ELR (cell line): ENCODE results near the gene TNFAIP8.

ENCODE experiments used
- DNase-seq: peaks from one replicate; pipeline ENCODE4 v3.0.0-alpha.2; 2015; ENCODE audit warnings: low read depth

The TNFAIP8 gene

DNA sequence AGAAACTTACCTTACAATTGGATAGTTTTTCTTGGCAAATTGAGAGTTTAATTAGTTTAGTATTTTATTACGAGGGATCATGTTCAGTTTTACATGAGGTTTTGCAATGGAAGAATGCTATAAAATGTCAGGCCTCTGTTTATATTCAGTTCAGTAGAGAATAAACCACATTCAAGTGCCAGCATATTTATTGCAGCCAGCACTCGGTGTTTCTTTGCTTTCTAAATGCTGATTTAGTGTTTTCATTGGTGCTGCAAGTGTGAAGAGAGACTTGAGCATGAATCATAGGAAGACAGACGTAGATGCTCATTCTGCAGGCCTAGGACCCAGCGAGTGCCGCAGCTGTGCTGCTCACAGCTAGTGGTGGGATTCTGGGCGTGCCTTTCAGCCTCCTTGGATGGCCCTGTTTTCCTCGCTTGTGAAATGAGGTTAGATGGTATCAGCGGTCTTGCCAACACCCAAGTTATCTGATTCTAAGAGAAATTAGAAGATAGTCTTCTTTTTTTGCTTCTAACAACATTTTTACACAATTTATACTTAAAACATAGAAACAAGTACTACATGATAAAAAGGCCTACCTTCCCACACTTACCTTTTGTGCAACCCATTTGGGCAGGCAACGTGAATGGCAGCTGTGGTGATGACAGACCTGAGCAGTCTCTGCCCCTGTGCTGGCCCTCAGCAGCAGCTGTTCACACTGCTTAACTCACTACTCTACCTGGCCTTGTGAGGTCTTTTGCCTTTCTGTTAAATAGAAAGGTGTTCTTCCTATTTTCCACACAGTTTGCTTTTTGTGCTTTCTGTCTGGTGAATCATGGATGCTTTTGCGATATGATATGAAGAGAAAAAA, 26.8 kb upstream of the TNFAIP8 start:
- peak; percentile 77 for DNase-seq

DNA sequence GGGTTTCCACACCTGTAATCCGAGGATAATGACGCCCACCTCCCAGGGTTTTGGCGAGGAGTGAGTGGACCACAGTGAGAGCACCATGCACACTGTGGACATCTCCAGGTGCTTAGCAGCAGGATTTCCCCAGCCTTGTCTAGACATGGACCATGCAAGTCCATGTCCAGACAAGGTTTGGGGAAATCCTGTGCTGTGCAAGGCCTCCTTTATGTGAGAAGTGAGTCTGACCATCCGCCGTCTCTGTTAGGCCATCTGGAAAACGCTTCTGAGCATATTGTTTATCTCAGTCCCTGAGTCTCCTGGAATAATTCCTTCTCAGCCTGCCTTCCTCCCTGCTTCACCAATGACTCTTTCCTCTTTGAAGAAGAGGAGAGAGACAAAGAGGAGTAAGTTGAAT, 26.2 kb upstream of the TNFAIP8 start:
- DNase-seq = no peak

DNA sequence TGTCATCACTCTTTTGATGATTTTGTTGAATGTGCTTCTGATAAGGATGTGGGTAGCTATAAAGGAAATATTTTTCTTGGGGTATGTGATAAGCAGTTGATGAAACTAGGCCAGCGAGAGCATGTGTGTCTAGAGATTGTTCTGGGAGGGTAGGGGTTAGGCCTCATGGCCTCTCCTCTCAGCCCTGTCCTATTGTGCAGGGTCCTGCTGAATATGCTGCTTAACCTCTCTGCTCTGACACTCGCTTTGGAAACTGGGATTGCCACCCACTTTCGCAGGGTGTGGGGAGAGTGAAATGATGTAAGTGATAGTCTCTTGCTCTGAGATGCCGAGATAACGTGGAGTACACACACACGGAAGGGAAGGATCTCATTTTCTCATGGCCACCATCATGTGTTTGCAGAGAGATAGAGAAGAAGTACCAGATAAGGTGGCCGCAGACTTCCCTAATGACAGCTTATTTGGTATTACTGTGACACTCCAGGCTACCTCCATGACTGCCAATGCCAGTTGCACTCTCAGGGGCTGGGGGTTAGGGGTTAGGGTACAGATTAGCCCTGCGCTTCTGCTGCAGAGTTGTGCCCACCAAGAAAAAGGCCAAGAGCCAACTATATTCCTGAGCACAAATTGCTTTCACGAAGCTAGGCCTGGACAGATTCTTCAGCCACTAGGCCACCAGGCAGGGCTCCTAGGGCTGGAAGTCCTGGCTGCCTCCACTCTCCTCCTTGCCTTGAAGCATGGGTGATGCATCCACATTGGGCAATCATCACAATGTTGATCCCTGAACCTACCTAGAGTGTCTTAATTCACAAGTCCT, 25.2 kb upstream of the TNFAIP8 start:
- DNase-seq = no peak

DNA sequence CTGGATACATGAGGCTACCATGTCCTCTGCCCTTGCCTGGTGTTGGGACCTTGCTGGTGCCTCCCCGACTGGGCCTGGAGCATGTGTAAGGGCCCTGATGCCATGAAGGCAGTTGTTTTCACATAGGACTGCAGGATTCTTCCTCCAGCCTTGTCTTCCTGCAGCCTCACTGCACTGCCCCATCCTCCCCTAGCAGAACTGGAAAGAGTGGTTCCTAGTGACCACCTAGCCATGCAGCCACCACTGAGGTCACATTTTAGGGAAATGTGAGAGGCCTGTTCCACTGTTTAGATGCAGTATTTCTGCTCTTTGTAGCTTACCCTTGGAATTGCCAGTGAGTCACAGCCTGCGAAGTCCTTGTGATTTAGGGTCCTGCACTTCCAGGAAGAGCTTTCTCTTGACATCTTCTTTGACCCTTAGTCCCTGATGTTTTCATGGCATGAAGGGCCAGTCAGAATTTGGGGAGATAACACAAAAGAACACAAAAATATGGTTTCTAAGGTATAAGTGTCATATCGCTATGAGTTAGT, 24.2 kb upstream of the TNFAIP8 start:
- DNase-seq = no peak

DNA sequence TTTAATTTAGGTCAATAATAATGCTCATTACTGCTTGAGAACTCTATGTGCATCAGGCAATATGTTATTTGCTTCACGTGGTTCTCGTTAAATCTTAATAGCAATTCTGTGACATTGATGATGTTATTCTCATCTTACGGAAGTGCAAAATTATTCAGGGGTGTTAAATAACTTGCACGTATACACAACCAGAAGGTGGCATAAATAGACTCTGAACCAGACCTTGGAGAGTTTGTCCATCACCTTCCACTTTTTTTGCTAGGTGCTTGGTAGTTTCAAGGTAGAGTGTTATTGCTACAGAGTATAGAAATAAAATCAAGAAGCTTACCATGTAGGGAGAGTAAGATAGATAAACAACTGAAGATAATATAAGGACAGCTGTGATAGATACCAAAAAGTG, 23.6 kb upstream of the TNFAIP8 start:
- no peak for DNase-seq

DNA sequence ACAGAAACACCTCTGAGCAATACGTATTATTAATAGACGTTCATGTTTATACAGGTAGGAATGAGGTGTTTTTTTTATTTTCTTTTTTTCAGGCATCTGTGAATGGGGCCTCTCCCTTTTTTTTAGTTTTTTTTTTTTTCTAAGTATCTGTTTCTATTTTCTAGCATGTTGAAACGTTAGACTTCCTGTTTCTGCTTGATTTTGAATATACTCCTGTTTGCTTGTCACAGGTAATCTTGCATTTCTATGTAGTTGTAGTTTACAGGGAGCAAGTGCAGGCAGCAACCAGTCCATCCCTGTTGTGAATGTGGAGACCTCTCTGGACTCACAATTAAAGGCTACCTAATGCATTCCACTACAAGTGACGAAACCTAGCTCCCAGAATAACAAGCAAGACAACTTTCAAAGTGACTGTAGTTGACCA, 22.8 kb upstream of the TNFAIP8 start:
- no peak for DNase-seq

DNA sequence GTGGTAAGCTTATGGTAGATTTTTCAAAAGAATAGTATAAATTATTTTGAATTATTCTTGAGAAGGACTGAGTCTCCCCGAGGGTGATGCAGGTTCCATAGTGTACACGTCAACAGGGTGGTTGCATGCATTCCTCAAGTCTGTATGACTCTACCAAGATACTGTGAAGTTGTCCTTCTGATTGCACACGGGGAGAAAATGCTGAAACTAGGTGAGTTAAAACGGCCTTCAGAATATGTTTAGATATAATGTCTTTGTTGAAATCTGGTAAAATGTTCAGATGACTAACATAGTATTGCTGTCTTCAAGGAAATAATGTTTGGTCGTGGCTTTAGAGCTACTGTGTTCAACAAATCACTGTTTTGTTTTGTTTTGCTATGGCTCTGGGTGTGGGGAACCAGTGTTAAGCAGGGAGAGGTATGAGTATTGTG, 22.4 kb upstream of the TNFAIP8 start:
- no peak for DNase-seq

DNA sequence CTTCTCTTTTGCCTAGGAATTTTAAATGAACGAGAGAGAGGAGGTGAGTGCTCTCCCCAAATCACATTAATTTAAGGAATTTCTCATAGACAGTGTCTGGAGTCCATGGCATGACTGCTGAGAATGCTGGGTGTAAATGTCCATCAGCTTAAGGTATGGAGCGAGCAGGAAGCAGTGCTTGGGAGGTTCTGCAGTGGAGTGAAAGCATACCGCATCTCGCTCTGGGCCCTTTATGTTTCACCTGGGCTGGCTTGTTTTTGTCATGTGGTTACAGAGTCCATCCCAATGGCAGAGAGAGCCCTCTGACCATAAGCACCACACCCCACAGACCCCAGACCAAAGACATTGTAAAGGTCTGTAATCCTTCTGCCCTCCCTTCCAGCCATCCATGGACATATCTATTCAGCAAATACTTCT, 20.6 kb upstream of the TNFAIP8 start:
- no peak for DNase-seq

DNA sequence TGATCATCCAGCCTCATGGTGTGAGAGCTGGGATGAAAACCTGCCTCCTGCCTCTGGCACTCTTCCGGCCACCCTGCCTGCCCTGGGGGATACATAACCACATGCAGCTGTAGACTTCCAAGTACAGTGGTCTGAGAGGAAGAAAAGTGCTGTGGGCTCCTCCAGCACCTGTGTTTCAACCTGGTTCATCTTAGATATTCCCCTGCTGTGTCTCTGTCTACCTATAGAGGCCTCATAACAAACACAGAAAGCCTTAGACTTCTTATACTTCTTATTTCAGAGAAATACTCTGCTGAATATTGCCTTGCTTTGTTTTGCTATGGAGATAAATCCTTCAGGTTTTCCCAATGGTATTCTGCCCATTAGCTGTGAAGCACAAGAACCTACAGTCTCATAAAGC, 19.6 kb upstream of the TNFAIP8 start:
- no peak for DNase-seq

DNA sequence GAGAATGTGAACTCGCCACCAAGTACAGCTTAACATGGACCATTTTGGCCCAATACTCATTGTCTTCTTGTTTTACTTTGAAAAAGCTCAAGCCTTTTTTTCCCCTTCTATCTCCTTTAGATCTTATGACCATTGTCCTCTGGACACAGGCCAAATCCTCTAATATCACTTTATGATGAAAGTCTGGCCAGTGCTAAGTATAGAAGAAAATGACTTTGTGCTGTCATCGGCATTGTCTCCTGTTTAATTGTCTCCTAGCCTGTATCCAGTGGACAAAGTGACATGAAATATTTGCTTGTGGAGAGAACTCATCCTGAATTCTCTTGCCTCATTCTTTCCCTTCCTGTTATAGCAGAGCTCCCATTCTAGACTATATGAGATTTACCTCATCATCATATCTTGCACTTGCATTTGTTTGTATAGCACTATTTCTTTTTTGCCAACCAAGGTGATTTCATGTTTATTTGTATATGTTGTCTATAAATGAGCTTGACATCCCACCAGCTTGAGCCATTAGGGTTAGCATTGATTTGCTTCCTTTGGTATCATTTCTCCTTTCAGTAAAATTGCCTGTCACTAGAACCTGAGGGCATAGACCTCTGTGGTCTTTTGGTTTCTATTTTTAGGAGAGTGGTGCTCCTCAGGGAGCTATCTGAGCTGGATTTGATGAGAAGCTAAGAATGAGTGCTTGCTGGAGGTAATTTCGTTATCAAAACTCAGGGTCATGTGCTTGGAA, 18.8 kb upstream of the TNFAIP8 start:
- DNase-seq = no peak

DNA sequence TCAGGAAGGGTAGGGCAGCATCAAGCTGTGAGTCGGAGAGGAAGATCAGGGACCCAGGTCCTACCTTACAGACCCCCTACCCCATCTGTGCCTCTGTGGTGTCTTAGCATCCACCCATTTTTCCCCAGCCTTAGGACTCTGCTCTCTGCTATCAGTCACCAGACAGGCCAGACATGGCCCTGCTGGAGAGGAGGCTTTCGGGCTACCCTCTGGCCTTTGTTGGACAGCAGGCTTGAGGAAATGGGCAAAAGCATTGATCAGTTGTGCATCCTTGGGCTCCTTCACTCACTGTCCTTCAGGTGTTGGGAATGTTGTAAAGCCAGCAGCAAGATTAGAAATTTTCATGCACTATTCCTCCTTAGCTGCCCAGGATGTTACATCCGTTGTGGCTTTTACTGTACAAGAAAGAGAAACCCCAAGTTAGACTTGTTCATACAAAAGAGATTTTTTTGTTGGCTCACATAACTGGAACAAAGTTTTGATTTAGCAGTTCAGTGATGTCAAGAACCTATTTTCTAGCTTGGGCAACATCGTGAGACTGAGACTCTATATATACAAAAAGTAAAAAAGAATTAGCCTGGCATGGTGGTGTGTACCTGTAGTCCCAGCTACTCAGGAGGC, 17.4 kb upstream of the TNFAIP8 start:
- DNase-seq = no peak

DNA sequence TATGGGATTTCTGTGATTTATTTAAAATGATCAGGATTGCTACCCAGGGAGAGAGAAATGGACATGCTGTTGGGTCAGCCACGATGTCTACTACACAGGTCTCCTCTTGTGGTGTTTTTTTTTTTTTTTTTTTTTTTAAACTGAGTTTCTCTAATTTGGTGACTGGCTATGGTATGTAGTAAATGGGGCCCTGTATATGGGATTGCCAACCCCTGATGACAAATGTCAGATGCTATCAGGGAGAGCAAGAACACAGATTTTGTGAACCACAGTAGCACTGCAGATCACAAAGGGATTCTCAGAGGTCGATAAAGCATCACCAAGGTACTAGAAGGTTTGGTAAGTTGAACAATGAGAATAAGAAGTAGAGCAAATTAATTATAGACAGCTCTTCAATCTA, 16.5 kb upstream of the TNFAIP8 start:
- DNase-seq = no peak

DNA sequence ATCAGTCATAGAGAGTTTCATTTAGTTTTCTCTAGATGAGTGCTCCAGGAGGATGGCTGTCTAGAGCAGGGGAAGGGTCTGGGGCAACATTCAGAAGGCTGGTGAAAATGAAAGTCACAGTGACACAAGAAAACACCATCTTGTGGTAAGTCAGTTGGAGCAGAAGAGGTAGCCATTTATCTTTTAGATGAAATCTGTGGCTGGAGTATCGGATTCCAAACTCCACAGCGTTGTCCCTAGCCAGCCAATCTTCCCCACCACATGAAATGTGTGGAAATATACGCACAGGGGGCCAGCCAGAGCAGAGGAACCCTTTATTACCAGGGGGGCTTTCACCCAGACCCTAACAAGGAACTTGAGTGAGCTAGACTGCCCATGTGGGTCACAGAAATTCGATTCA, 15.9 kb upstream of the TNFAIP8 start:
- DNase-seq = no peak

DNA sequence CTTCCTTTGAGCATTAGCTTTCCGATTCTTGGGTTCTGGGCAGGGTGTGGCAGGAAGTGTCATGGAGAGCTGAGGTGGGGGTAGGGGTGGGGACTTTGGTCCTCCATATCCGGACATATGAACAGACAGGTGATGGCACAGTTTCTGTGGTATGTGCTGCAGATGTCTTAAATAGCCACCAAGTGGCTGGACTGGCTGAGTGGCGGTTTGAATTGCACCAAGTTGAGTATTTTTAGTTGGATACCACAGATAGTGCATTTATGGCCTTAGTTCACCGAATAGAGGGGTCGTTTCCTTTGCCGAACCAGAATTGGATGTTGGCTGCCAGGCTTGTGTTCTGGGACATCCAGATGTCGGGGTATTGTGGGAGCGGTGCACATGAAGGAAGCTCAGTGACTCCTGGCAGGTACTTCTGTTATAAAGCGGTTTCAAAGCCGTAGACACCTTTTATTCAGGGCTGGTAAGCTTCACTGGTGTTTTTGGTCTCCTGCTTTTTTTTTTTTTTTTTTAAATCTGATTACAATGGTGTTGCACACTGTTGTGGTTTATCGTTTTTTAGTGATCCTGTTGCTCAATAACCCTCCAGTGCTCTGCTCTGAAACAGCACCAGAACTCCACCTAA, 15.1 kb upstream of the TNFAIP8 start:
- no peak for DNase-seq

DNA sequence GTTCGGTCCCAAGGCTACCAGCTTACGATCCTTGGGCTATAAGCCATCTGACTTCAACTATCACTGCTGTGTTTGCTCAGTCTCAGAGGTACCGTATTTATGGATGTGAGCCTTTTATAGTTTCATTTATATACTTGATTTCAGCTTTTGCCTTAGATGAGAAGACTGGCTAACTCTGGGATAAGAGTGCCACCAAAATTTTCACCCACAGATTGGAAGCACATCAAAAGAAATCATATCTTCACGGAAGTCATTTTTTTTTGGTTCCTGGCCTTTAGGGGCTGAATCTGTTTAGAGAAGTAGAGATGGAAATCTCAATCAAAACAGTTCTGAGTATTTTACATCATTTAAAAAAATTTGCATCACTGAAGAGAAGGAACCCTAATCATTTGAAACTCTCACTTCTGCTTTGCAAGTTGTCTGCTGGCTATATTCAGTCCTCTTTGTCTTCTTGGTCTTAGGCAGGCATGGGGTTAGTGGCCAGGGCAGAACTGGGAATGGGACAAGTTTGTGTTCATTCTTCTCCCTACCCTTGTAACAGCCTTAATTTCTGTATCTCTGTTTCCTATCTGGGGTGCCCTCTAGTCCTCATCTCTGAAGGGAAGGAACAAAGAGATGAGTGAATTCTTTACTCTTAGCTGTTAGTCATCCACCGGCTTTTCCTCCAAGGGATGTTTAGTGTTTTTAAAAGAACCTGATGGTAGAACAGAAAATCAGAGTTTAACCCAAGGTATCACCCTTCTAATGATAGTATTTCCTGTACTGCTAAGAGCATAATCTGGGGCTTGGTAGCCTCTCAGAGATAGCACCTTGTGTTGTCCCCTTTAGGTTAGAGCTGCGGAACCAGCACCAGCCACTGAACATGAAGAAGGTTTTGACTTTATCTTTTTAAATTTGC, 14.1 kb upstream of the TNFAIP8 start:
- no peak for DNase-seq

DNA sequence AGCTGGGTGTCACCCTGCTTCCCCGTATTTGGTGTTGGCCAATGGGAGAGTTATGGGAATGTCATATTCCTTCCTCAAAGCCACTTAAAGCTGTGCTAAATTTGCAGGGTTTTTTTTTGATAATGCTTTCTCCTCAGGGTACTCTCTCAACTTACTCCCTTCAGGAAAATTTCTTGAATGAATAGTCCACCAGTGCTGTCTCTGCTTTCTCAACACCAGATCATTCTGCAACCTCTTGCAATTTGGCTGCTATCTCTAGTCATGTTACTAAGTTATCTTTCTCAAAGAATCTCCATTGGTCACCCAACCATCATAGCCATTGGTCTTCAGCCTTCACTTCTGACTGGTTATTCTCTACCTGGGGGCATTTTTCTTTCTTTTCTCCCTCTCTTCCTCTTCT, 13.4 kb upstream of the TNFAIP8 start:
- no peak for DNase-seq

DNA sequence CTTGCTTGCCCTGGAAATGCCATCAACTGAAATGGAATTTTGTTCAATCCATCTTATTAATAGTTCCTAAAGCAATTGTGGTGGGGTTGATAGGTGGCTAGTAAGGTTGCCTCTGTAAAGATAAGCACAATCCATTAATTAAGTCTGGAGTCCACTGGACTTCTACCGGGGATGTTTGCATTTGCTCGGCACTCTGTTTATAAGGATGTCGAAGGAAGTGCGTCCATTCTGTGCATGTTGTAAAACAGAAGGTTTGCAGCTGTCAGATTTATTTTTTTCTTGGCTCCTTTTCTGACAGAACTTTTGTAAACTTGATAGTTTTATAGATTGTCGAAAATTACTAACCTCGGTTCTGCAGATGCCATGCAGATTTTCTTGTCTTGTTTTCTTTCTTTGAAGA, 12.8 kb upstream of the TNFAIP8 start:
- DNase-seq = no peak

DNA sequence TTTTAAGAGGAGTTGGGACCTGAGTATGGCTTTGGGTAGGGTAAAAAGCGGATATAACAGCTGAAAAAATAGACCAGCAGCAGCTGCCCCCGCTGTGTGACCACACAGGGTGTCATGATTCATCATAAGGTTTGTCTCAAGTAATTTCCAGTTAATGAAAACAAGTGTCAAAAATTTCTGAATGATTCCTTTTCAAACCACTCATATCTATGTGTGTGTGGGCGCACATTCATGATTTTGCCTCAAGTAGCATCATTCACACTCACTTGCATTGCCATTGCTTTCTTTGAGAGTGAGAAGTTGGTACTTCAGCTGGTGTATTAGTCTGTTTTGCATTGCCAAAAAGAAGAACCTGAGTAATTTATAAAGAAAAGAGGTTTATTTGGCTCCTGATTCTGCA, 12.1 kb upstream of the TNFAIP8 start:
- no peak for DNase-seq

DNA sequence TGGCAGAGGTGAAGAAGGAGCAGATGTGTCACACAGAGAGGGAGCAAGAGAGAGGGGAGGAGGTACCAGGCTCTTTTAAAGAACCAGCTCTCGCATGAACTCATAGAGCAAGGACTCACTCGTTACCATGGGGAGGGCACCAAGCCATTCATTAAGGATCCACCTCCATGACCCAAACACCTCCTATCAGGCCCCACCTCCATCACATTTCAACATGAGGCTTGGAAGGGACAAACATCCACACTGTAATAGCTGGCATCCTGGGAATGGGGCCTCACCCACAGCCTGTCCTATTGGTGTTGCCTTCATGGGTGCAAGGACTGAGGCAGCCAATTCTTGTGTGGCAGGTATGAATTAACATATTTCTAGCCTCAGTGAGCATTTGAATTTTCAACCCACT, 11.6 kb upstream of the TNFAIP8 start:
- no peak for DNase-seq

DNA sequence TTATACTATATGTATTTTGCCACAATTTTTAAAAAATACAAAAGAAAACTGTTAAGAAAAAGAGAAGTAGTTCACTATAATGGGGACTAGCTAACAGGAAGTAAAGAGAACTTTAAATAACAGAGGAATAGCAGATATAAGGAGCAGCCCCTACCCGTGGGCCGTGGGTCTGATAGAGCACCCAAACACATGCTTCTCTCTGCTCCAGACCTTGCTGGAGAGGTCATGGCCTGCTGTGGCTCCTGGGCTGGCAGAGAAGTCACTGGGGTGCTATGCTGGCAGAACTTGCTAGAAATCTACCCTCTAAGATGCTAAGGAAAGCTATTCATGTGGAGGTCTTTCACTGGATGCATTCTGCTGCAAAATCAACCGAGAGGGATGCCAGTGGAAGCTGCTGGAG, 10.0 kb upstream of the TNFAIP8 start:
- no peak for DNase-seq
